ENCODE results near the gene FGF19.

FGF19 gene

GRCh38 chr11:69667619-69668604 lies 35.9 kb downstream of the FGF19 start:
- DNase-seq, result no peak

- DNase-seq, result no peak
These were observed 36.9 kb downstream of the FGF19 start for GRCh38 chr11:69666752-69667536.

- DNase-seq, result no peak
These were observed 37.6 kb downstream of the FGF19 start for GRCh38 chr11:69666261-69666660.

- DNase-seq, result no peak
These were observed 38.2 kb downstream of the FGF19 start for GRCh38 chr11:69665669-69666068.

- no peak for DNase-seq
These were observed 38.9 kb downstream of the FGF19 start for GRCh38 chr11:69664901-69665300.

GRCh38 chr11:69664103-69664775 lies 39.6 kb downstream of the FGF19 start:
- no peak for DNase-seq

- no peak for DNase-seq
These were observed 40.5 kb downstream of the FGF19 start for GRCh38 chr11:69663326-69663725.

- no peak for DNase-seq
These were observed 41.0 kb downstream of the FGF19 start for GRCh38 chr11:69662806-69663205.

- no peak for DNase-seq
These were observed 41.7 kb downstream of the FGF19 start for GRCh38 chr11:69662021-69662698.

- DNase-seq, result no peak
These were observed 42.5 kb downstream of the FGF19 start for GRCh38 chr11:69661413-69661715.

- no peak for DNase-seq
These were observed 43.8 kb downstream of the FGF19 start for GRCh38 chr11:69660001-69660500.

GRCh38 chr11:69659591-69659990 lies 44.2 kb downstream of the FGF19 start:
- no peak for DNase-seq

GRCh38 chr11:69658626-69659450 lies 45.0 kb downstream of the FGF19 start:
- no peak for DNase-seq

- DNase-seq, result no peak
These were observed 45.8 kb downstream of the FGF19 start for GRCh38 chr11:69657911-69658625.

- no peak for DNase-seq
These were observed 46.3 kb downstream of the FGF19 start for GRCh38 chr11:69657456-69657910.

GRCh38 chr11:69656536-69657455 lies 47.0 kb downstream of the FGF19 start:
- DNase-seq, result no peak

- no peak for DNase-seq
These were observed 48.1 kb downstream of the FGF19 start for GRCh38 chr11:69655479-69656428.

GRCh38 chr11:69654660-69655478 lies 49.0 kb downstream of the FGF19 start:
- no peak for DNase-seq

Measured in EL (cell line).